Small intestine (tissue), 7 donors: ENCODE data around the gene KCNH6. TPM values are rescaled to one million over a fixed set of nuclear protein-coding genes. Genes with fewer than 3 reads are reported as not detected.
A peak's percentile ranks its signal among the peaks of the same experiment; 100 is the strongest.

Source experiments
- DNase-seq, 2 donors: peaks; one replicate each; pipeline versions ENCODE4 v3.0.0 to v3.0.0-alpha.2; 2013
- FAIRE-seq: peaks from 2 replicates; lab custom pipeline; 2012; peaks lifted over from hg19 to GRCh38; lab: Jason Lieb, UNC
- H3K27ac ChIP-seq, 3 donors: one replicate each; pipeline ENCODE4 v1.5.1; 2013; ENCODE audit warnings: low read length in 2 of 3, mild to moderate bottlenecking in 2 of 3, control low read depth in 1 of 3, inconsistent platforms in 1 of 3, low read depth in 1 of 3, moderate library complexity in 1 of 3
- H3K27me3 ChIP-seq, 3 donors: one replicate each; pipeline ENCODE4 v1.6.1; 2013; ENCODE audit warnings: low read length in 3 of 3, inconsistent platforms in 1 of 3; ENCODE audit not compliant: control insufficient read depth in 3 of 3, insufficient read depth in 3 of 3
- H3K36me3 ChIP-seq, 3 donors: one replicate each; pipeline ENCODE4 v1.6.1; 2013; ENCODE audit warnings: low read length in 3 of 3, inconsistent platforms in 1 of 3, low read depth in 1 of 3, mild to moderate bottlenecking in 1 of 3, moderate library complexity in 1 of 3; ENCODE audit not compliant: control insufficient read depth in 3 of 3, insufficient read depth in 2 of 3
- H3K4me1 ChIP-seq, 3 donors: one replicate each; pipeline ENCODE4 v1.6.1; 2013; ENCODE audit warnings: low read length in 2 of 3, inconsistent platforms in 1 of 3, low read depth in 1 of 3, mild to moderate bottlenecking in 1 of 3, moderate library complexity in 1 of 3; ENCODE audit not compliant: control insufficient read depth in 3 of 3, insufficient read depth in 2 of 3
- H3K4me3 ChIP-seq, 3 donors: one replicate each; pipeline ENCODE4 v1.5.1; 2013; ENCODE audit warnings: low read length in 3 of 3, control low read depth in 1 of 3, inconsistent platforms in 1 of 3, low read depth in 1 of 3, mild to moderate bottlenecking in 1 of 3, moderate library complexity in 1 of 3
- H3K9me3 ChIP-seq, 2 donors: one replicate each; pipeline ENCODE4 v1.6.1; 2013; ENCODE audit warnings: low read depth in 1 of 2, low read length in 1 of 2; ENCODE audit not compliant: control insufficient read depth in 2 of 2, insufficient read depth in 1 of 2
- WGBS, 3 donors: extraction: QIAGEN DNeasy Blood & Tissue Kit; methylation state at CpG; one replicate each; pipeline ENCODE4 v1.1.7; 2013; 5-methylcytosine and 5-hydroxymethylcytosine counted together
- polyA plus RNA-seq, 4 donors: library from polyadenylated mRNA; stranded (reverse) in 3 of 4; unstranded in 1 of 4; fragments of 200-250 nt in 3 of 4; fragments of 120-200 nt in 1 of 4; gene quantifications; one replicate each; pipeline versions ENCODE4 v1.2.1 to v1.2.3, GENCODE V29; 2013
- donor health status: healthy with polysubstance abuse.
- donor health status: control.
- donor health status: control.
- donor health status: Bipolar disorder and iron deficiency.
- donor health status: healthy.

Gene KCNH6
- polyA plus RNA-seq, 4 donors, result 0.43 to 8.0 (median 0.76) TPM

DNA sequence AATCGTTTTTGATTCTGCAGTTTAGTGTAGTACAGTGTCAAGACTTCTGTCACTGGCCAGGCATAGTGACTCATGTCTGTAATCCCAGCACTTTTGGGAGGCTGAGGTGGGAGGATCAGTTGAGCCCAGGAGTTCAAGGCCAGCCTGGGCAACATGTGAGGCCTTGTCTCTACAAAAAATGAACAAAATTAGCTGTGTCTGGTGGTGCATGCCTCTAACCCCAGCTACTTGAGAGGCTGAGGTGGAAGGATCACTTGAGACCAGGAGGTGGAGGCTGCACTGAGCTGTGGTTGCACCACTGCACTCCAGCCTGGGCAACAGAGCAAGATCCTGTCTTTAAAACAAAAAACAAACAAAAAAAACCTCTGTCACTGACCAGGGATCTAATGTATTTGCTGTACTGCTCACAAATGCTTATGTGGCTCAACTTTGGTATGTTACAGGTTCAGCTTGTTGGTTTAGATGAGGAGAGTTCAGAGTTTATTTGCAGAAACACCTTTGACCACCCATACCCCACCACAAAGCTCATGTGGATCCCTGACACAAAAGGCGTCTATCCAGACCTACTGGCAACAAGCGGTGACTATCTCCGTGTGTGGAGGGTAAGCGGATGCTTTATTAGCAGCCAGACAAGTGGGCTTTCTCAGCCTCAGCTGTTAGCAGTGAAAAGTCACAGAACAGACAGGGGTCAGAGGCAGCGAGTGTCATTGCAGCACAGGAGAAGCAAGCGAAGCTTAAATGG lies 55.0 kb downstream of the KCNH6 start:
- H3K4me1 ChIP-seq, result peaks cover 0 to 4% (median 0%) of the 10 kb centered on the region in 3 donors
- FAIRE-seq, result no peak
- 83 to 85% (median 84%) methylated on average over 7 of the region's 7 CpGs for WGBS, 3 donors
- no peaks in the 10 kb centered on the region for H3K27me3 ChIP-seq
- H3K9me3 ChIP-seq, result no peaks in the 10 kb centered on the region
- no peak overlapping the region for H3K4me3 ChIP-seq
- H3K36me3 ChIP-seq, result peaks cover 4 to 37% (median 7%) of the 10 kb centered on the region in 3 donors
- no peak for DNase-seq
- no peak overlapping the region for H3K27ac ChIP-seq

DNA sequence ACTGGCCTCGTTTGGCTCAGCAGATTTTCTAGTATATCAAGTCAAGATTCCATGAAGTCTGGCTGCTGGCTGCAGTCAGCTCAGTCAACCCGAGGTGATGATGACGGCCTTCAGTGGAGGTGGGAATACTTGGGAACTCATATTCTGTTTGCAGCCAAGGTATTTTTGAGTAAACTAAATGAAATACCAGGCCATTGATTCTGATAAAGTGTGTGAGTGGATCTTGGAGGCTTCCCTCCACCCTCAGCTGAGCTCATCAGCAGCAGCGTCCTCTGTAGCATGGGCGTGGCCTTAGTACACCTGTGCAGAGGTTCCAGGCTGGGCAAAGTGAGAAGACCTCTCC lies 55.6 kb downstream of the KCNH6 start:
- Histone ChIP-seq H3K4me3 (no peak overlapping the region), H3K27me3 (no peaks in the 10 kb centered on the region), H3K4me1 (peaks cover 0 to 4% (median 0%) of the 10 kb centered on the region in 3 donors), H3K27ac (no peak overlapping the region), H3K9me3 (no peaks in the 10 kb centered on the region), H3K36me3 (peaks cover 7 to 41% (median 9%) of the 10 kb centered on the region in 3 donors)
- FAIRE-seq (no peak), DNase-seq (peak; percentile 12 to 22)
- 51 to 71% (median 61%) methylated on average over 5 of the region's 5 CpGs for WGBS, 3 donors

DNA sequence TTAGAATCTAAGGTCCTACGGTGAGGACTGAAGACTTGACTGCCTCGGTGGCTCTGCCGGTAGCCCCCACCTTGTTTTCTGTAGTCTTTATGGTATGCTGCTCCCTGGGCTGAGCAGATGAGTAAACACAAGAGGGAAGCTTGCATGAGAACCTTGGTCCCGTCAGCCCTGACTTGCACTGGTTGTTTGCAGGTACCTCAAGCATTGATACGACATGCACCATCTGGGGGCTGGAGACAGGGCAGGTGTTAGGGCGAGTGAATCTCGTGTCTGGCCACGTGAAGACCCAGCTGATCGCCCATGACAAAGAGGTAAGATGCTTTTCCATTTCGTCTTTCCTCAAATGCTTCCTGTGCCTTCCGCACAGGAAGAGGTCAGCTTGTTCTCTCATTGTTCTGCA lies 56.5 kb downstream of the KCNH6 start:
- H3K9me3 ChIP-seq, result no peaks in the 10 kb centered on the region
- H3K36me3 ChIP-seq, result peaks cover 7 to 46% (median 10%) of the 10 kb centered on the region in 3 donors
- no peaks in the 10 kb centered on the region for H3K27me3 ChIP-seq
- H3K4me3 ChIP-seq, result no peak overlapping the region
- no peak overlapping the region for H3K27ac ChIP-seq
- DNase-seq (peak in 1 of 2 donors; percentile 42), FAIRE-seq (no peak)
- peaks cover 0 to 4% (median 0%) of the 10 kb centered on the region in 3 donors for H3K4me1 ChIP-seq
- 59 to 78% (median 77%) methylated on average over 11 of the region's 11 CpGs for WGBS, 3 donors

DNA sequence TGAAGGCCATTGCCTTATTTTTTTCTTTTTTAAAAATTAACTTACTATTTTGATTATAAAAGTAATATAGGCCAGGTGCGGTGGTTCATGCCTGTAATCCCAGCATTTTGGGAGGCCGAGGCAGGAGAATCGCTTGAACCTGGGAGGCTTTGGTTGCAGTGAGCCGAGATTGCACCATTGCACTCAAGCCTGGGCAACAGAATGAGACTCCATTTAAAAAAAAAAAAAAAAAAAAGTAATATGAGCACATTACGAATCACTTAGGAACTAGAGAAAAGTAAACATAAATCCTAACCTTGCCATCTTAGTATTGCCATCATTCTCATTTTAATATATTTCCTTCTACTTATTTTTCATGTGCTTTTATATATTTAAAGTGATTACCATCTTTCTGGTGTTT lies 64.6 kb downstream of the KCNH6 start:
- Histone ChIP-seq H3K36me3 (peaks cover 19 to 76% (median 20%) of the 10 kb centered on the region in 3 donors), H3K4me3 (no peak overlapping the region), H3K9me3 (no peaks in the 10 kb centered on the region), H3K27me3 (no peaks in the 10 kb centered on the region), H3K27ac (no peak overlapping the region), H3K4me1 (no peaks in the 10 kb centered on the region)
- no peak for DNase-seq
- FAIRE-seq, result no peak
- WGBS, 3 donors, result 92 to 97% (median 96%) methylated on average over 5 of the region's 5 CpGs

DNA sequence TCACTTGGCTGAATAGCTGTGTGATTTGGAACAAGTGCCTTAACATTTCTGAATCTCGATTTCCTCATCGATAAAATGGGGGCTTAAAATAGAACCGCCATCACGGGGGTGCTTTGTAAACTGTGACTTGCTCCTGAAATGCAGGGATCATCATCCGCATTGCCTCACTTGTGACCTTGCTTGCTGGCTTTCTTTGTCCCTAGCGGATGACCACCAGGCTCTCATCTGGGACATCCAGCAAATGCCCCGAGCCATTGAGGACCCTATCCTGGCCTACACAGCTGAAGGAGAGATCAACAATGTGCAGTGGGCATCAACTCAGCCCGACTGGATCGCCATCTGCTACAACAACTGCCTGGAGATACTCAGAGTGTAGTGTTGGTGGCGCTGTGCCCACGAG lies 65.6 kb downstream of the KCNH6 start:
- no peaks in the 10 kb centered on the region for H3K27me3 ChIP-seq
- peaks cover 14 to 75% (median 20%) of the 10 kb centered on the region in 3 donors for H3K36me3 ChIP-seq
- DNase-seq, result no peak
- H3K4me3 ChIP-seq, result no peak overlapping the region
- no peak overlapping the region for H3K27ac ChIP-seq
- H3K4me1 ChIP-seq, result no peaks in the 10 kb centered on the region
- H3K9me3 ChIP-seq, result no peaks in the 10 kb centered on the region
- FAIRE-seq, result no peak
- 92 to 95% (median 92%) methylated on average over 11 of the region's 11 CpGs for WGBS, 3 donors

DNA sequence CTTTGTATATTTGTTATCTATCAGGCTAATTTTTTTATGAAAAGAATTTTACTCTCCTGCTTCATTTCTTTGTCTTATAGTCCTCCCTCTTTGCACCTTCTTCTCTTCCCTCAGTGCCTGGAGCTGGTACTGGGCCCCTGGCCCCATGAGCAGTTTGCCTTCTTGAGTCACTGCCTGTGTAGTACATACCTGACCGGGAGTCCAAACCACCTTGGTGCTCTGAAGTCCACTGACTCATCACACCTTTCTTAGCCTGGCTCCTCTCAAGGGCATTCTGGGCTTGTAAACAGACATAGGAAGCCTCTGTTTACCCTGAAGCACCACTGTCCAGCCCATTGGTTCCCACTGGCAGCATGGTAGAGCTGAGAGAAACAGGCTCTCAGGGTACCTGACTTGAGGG lies 66.5 kb downstream of the KCNH6 start:
- no peaks in the 10 kb centered on the region for H3K4me1 ChIP-seq
- peaks cover 18 to 73% (median 20%) of the 10 kb centered on the region in 3 donors for H3K36me3 ChIP-seq
- no peaks in the 10 kb centered on the region for H3K9me3 ChIP-seq
- FAIRE-seq (no peak), DNase-seq (no peak)
- no peaks in the 10 kb centered on the region for H3K27me3 ChIP-seq
- no peak overlapping the region for H3K4me3 ChIP-seq
- 85 to 98% (median 88%) methylated on average over 1 of the region's 1 CpG for WGBS, 3 donors
- no peak overlapping the region for H3K27ac ChIP-seq

DNA sequence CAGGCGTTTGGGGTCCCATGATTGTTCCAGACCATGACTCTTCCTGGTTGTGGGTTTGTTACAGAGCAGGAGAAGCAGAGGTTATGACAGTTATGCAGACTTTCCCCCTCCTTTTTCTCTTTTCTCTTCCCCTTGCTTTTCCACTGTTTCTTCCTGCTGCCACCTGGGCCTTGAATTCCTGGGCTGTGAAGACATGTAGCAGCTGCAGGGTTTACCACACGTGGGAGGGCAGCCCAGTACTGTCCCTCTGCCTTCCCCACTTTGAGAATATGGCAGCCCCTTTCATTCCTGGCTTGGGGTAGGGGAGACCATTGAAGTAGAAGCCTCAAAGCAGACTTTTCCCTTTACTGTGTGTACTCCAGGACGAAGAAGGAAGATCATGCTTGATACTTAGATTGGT lies 69.6 kb downstream of the KCNH6 start:
- no peak for DNase-seq
- Histone ChIP-seq H3K4me1 (no peaks in the 10 kb centered on the region), H3K9me3 (no peaks in the 10 kb centered on the region), H3K36me3 (peaks cover 17 to 53% (median 21%) of the 10 kb centered on the region in 3 donors), H3K27me3 (no peaks in the 10 kb centered on the region), H3K4me3 (no peak overlapping the region), H3K27ac (no peak overlapping the region)
- 56 to 84% (median 60%) methylated on average over 3 of the region's 3 CpGs for WGBS, 3 donors
- no peak for FAIRE-seq

DNA sequence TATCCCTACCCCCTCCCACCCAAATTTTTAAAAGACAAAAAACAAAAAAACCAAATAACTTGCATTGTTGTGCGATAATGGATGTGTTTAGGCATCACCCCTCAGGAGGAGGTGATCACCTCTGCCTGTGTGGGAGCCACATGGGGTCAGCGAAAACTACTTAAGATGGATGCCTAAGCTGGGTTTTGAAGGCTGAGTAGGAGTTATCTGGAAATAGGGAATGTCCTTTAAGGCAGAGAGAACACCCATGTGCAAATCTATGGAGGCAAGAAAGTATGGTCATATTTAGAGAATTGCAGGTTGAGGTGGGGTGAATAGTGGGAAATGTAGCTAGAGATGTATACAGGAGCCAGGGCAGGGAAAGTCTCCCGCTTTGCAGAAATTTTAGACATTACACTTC lies 72.0 kb downstream of the KCNH6 start:
- peaks cover 5 to 31% (median 8%) of the 10 kb centered on the region in 3 donors for H3K36me3 ChIP-seq
- no peaks in the 10 kb centered on the region for H3K9me3 ChIP-seq
- H3K4me3 ChIP-seq, result no peak overlapping the region
- no peak overlapping the region for H3K27ac ChIP-seq
- no peak for FAIRE-seq
- H3K27me3 ChIP-seq, result no peaks in the 10 kb centered on the region
- peaks cover 0 to 3% (median 2%) of the 10 kb centered on the region in 3 donors for H3K4me1 ChIP-seq
- no peak for DNase-seq
- WGBS, 3 donors, result 95 to 100% (median 99%) methylated on average over 3 of the region's 3 CpGs
